NCI-H2196 (cell line): ENCODE measurements around the gene TRIM38.
"Not testable (repeated sequence)": the region's sequence is repeated elsewhere in the genome, so short reads cannot be mapped to it uniquely, and the experiment has no call there.

Experiments
- DNase-seq: peaks from one replicate; lab custom pipeline; 2025; ENCODE audit not compliant: unreplicated experiment; lab: John Stamatoyannopoulos, UW

Gene TRIM38

GRCh38 chr6:26000366-26001144 lies 38.0 kb downstream of the TRIM38 start:
- DNase-seq, result no peak

DNA sequence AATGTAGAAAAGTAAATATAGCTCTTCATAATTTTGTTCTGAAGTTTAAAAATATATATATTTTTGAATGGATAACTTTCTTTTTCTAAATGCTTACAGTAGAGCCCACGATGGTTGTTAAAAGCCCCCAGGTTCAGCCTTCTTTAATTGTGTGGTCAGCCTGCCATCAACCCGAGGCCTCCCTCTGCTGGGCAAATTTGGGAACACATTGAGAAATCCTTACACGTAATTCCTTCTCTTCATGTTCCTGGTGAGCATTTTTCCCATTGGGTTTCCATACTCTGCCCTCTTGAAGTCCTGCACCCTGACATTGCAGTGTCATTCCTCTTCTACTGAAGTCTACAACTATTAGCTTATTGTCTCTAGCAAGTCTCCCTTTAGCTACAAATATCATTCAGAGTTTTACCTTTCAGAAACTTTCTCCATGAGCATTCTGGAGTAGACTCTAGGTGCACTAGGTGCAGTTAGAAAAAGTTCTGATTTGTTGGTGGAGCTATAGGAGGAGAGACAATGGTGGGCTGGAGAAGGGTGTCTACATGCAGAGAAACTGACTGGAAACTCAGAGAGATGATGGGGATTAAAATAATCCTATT lies 40.6 kb downstream of the TRIM38 start:
- peak; percentile 57 for DNase-seq

DNA sequence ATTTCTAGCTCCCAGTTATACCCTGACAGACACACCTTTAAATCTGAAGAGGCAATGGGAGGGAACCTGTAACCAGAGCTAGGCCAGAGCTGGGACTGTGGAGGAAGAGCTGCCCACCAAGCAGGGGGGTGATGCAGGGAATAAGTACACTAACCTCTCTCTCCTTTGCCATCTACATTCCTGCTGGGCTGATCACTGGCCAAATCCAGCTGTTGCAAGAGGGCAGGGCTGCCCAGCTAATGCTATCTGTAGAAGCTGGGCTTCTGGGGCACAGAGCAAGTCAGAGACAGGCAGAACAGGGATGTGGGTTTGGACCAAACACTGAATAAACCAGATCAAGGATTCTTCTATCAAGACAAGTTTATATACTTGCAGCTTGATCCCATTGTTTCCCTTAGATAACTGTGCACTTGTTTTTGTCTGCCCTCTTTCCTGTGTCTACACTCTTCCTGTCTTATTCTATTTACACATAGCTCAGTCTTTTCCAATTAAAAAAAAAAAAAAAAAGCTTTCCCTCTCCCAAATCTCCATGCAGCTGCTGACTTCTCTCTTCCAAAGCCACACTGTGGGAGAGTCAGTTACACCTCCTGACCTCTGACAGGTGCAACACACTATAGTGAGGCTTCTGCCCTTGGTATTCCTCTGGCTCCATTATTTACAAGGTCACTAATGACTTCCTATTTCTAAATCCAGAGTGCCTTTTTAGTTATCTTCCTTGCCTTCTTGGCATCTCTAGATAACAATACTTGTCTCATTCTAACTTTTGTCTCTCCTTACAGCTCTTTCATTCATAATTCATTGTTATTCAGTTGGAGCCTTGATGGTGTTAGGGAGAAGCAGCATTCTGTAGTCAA lies 43.7 kb downstream of the TRIM38 start:
- DNase-seq, result no peak

- DNase-seq, result not testable (repeated sequence)
Observed at GRCh38 chr6:26006940-26007305, 44.3 kb downstream of the TRIM38 start.

- DNase-seq, result no peak
Observed at GRCh38 chr6:26008470-26008869, 45.9 kb downstream of the TRIM38 start.

DNA sequence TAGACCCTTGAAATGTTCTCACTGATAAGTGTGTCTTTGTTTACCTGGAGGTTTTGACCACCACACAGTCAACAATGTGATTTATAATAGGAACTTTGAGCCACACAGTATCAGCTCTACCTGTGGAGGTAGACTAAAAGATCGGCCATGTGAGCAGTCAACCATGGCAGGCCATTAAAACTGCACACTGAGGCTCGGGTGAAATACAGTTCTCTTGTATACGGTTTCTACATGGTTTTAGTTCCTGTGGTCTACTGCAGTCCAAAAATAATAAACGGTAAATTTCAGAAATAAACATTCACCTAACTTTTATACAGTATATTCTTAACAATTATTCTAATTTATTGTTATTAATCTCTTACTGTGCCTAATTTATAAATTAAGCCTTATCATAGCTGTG lies 47.2 kb downstream of the TRIM38 start:
- no peak for DNase-seq

DNA sequence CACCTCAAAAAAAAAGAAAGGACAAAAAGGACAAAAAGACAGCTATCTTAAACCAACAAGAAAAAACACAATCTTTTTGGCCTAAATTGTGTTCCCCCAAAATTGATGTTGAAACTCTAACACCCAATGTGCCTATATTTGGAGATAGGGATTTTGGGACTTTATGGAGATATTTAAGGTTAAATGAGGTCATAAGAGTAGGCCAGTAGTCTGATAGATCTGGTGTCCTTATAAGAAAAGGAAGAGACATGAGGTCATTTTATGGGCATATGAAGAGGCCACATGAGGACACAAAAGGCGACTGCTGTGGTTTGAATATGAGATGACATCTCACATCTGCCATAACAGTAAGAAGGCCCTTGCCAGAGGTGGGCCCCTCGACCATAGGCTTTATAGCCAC lies 49.5 kb downstream of the TRIM38 start:
- no peak for DNase-seq

DNA sequence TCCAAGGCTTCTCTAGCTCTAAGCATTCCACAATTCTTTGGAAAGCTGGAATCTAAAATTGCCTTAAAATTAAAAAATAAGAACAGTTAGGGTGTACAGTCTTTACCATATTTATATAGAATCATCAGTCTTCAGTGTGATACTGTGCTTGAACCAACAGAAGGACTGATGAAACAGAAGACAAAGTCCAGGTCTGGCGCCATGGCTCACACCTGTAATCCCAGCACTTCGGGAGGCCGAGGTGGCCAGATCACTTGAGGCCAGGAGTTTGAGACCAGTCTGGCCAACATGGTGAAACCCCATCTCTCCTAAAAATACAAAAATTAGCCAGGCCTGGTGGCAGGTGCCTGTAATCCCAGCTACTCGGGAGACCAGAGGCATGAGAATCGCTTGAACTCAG lies 51.8 kb downstream of the TRIM38 start:
- not testable (repeated sequence) for DNase-seq

DNA sequence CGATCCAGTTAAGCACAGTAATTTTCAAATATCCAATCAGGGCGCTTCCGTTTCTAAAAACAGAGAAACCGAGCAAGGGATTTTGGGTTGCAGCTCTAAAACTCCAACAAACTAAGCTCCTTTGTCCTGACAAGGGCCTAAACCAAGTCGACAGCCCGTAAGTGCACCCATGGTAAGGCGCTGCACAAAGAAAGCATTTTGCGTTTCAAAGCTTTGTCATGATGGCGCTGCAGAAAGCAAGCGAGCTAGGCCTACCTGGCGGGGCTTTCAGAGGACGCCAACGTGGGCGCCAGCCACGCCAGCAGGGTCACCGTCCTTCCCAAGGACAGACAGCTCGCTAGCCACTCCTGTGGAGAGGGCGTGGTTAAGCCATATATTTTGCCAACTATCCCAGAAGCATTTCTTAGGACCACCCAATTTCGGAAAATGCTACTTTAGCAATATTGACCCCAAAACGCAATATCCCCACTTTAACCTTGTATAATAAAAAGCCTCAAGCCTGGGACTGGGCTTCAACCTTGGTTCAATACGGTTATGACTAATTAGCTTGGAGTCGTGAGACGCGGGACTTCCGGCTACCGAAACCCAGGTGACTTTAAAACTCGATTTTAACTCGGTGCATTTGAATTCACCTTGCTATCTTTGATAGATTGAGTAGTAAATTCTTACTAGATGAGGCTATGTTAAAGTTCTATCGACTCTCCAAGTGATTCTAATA lies 53.8 kb downstream of the TRIM38 start:
- no peak for DNase-seq

DNA sequence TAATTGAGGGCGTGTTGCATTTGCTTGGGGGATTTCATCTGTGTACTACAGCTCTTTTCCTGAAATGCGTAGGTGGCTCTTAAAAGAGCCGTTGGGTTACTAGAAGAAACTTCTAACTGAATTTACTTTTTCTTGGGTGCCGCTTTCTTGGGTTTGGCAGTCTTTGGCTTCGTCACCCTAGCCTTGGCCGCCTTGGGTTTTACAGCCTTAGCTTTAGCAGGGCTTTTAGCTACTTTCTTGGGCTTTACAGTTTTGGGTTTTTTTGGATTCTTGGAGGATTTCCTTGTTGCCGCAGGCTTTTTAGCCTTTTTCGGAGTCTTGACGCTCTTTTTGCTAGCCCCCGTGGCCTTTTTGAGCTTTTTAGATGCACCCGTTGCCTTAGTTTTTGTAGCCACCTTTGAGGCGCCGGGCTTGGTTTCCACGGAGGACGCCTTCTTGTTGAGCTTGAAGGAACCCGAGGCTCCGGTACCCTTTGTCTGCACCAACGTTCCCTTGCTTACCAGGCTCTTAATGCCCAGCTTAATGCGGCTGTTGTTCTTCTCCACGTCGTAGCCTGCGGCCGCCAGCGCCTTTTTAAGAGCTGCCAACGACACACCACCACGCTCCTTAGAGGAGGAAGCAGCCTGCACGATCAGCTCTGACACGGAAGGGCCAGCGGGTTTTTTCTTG lies 54.5 kb downstream of the TRIM38 start:
- no peak for DNase-seq

DNA sequence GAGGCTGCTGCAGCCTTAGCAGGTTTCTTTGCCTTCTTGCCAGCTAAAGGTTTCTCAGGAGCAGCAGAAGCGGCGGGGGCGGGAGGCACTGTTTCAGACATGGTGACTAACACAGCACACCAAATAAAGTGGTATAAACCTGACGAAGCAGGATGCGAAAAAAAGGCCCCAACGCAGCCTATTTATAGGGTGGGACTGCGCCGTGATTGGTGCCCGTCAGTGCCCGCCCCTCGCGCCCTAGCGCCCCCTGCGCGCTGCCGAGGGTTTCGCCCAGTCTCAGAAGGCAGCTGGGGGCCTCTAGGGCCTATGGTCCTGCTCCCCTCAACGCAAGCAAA lies 55.0 kb downstream of the TRIM38 start:
- DNase-seq, result no peak

GRCh38 chr6:26019261-26019830 lies 56.7 kb downstream of the TRIM38 start:
- no peak for DNase-seq

DNA sequence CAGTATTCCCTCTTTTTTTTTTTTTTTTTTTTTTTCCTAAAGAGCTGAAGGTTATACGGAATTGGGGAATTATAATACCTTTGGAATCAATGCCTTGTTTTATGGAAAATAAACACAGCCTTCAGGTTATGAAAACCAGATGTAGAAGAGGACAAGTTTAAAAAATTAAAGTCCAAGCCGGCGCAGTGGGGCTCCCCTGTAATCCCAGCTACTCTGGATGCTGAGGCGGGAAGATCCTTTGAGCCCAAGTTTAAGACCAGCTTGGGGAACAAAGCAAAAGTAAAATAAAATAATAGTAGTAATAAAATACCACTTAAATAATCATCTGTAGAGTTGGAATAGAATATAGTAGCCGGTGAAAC lies 57.3 kb downstream of the TRIM38 start:
- no peak for DNase-seq

DNA sequence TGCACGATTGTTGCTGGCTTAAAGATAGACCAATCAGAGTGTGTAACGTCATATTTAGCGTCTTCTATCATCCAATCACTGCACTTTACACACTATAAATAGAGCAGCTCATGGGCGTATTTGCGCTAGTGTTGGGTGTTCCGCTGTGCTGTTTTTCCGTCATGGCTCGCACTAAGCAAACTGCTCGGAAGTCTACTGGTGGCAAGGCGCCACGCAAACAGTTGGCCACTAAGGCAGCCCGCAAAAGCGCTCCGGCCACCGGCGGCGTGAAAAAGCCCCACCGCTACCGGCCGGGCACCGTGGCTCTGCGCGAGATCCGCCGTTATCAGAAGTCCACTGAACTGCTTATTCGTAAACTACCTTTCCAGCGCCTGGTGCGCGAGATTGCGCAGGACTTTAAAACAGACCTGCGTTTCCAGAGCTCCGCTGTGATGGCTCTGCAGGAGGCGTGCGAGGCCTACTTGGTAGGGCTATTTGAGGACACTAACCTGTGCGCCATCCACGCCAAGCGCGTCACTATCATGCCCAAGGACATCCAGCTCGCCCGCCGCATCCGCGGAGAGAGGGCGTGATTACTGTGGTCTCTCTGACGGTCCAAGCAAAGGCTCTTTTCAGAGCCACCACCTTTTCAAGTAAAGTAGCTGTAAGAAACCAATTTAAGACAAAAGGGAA lies 57.9 kb downstream of the TRIM38 start:
- DNase-seq, result peak; percentile 88

DNA sequence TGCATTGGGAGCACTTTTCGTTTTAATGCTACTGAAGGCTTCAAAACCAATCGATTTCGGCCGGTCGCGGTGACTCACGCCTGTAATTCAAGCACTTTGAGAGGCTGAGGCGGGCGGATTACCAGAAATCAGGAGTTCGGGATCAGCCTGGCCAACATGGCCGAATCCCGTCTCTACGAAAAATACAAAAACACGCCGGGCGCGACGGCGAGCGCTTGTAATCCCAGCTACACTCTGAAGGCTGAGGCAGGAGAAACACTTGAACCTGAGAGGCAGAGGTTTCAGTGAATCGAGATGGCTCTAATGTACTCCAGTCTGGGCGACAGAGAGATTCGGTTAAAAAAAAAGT lies 58.4 kb downstream of the TRIM38 start:
- DNase-seq, result peak; percentile 68

- DNase-seq, result peak; percentile 94
Observed at GRCh38 chr6:26021350-26022131, 58.9 kb downstream of the TRIM38 start.

GRCh38 chr6:26022132-26022472 lies 59.5 kb downstream of the TRIM38 start:
- peak; percentile 79 for DNase-seq

DNA sequence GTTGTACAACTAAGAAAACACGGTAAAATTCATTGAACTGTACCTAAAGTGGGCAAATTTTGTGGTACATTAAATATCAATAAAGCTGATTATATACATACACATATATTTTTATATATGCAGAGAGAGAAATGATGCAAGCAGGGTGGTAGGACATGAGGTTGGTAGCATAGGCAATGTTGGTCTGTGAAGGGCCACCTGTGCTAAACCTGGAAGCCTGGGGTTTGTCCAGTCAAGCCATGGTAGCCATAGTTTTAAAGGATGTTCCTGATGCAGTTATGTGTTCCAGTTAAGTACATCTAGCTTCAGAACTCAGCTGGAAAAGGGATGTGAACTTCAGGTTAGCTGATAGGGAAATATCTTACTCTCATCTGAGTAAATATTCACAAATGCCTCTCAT lies 60.1 kb downstream of the TRIM38 start:
- DNase-seq, result no peak

DNA sequence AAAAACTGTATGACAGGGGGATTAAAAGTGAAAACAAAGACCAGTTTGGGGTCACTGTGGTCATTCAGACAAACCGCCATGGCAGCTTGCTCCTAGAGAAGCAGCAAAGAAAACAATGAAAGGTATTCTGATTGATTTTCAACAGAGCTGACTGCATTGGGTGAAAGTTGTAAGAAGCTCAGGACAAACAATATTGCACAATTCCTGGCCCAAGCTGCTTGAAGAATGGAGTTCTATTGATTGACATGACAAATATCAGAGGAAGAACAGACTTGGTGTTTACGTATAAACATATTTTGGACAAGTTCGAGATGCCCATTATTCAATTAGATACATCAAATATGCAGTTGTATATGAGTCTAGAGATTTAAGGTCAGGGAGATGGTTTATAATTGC lies 62.0 kb downstream of the TRIM38 start:
- DNase-seq, result no peak
